B cell (primary cell): ENCODE measurements around the gene CDK2. TPM values are rescaled to one million over a fixed set of nuclear protein-coding genes. Genes with fewer than 3 reads are reported as not detected.
A peak's percentile ranks its signal among the peaks of the same experiment; 100 is the strongest.

ENCODE experiments used
- ATAC-seq: fragments of 200-7000 bp; cut with Tn5 transposase; one replicate; pipeline ENCODE4 v1.10.0; 2021; ENCODE audit warnings: low read depth, mild to moderate bottlenecking, moderate number of reproducible peaks, moderate library complexity
- CTCF ChIA-PET: fragments of 350-600 bp; sonication (Branson Sonifier 250); formaldehyde crosslinking; loops from one replicate; lab custom pipeline; 2021; ENCODE audit warnings: antibody characterized with exemption, inconsistent platforms; lab: Charles Lee
- POLR2A ChIA-PET: fragments of 350-600 bp; sonication (Branson Sonifier 250); formaldehyde crosslinking; loops from one replicate; lab custom pipeline; 2021; ENCODE audit warnings: antibody characterized with exemption; lab: Charles Lee
- DNase-seq: peaks from one replicate; pipeline ENCODE4 v3.0.0; 2013
- H2AFZ ChIP-seq: 2 replicates; pipeline ENCODE4 v1.6.1; 2012; ENCODE audit warnings: mild to moderate bottlenecking, low read depth, low read length; ENCODE audit not compliant: insufficient read depth, poor library complexity, severe bottlenecking
- H3K27ac ChIP-seq, 2 donors: 1 replicate in 1 of 2; 2 replicates in 1 of 2; pipeline ENCODE4 v1.5.1; 2012 to 2013; ENCODE audit warnings: low read length in 2 of 2, mild to moderate bottlenecking in 2 of 2, moderate library complexity in 1 of 2
- H3K27me3 ChIP-seq, 4 experiments: fragments of 200-600 bp in 1 of 4; sonication (generic) in 1 of 4; replicated peaks in 1 of 4; 1 replicate in 2 of 4; 2 replicates in 2 of 4; pipeline versions ENCODE4 v1.6.1 to v1.7.0; 2013 to 2016; ENCODE audit warnings: low read length in 3 of 4, mild to moderate bottlenecking in 2 of 4, mixed read lengths in 1 of 4, moderate library complexity in 1 of 4; ENCODE audit not compliant: insufficient read depth in 4 of 4, control insufficient read depth in 3 of 4; ENCODE audit errors: control extremely low read depth in 1 of 4
- H3K36me3 ChIP-seq, 2 experiments: replicated peaks in 1 of 2; 1 replicate in 1 of 2; 2 replicates in 1 of 2; pipeline versions ENCODE4 v1.6.1 to v1.7.1; 2013; ENCODE audit warnings: low read length in 1 of 2; ENCODE audit not compliant: insufficient read depth in 2 of 2, control insufficient read depth in 1 of 2; ENCODE audit errors: control extremely low read depth in 1 of 2, extremely low read depth in 1 of 2
- H3K4me1 ChIP-seq, 2 donors: fragments of 200-600 bp in 1 of 2; sonication (generic) in 1 of 2; 1 replicate in 1 of 2; 2 replicates in 1 of 2; pipeline versions ENCODE4 v1.5.1 to v1.6.1; 2013 to 2017; ENCODE audit warnings: low read length in 2 of 2; ENCODE audit not compliant: control insufficient read depth in 2 of 2, insufficient read depth in 2 of 2
- H3K4me2 ChIP-seq: replicated peaks from 2 replicates; pipeline ENCODE3; 2012; ENCODE audit warnings: mild to moderate bottlenecking, low read depth, low read length; ENCODE audit not compliant: poor library complexity, severe bottlenecking
- H3K4me3 ChIP-seq, 5 experiments: fragments of 200-600 bp in 1 of 5; sonication (generic) in 1 of 5; 1 replicate in 3 of 5; 2 replicates in 2 of 5; pipeline versions ENCODE4 v1.5.1 to v1.7.0; 2011 to 2016; ENCODE audit warnings: low read length in 4 of 5, mild to moderate bottlenecking in 4 of 5, low read depth in 2 of 5, control low read depth in 1 of 5, moderate library complexity in 1 of 5; ENCODE audit not compliant: insufficient read depth in 1 of 5; ENCODE audit errors: control extremely low read depth in 1 of 5, extremely low read depth in 1 of 5
- H3K79me2 ChIP-seq: fragments of 200-600 bp; sonication (generic); one replicate; pipeline ENCODE4 v1.6.0; 2016; ENCODE audit warnings: low read length; ENCODE audit not compliant: control insufficient read depth, insufficient read depth
- H3K9ac ChIP-seq: fragments of 200-600 bp; sonication (generic); 2 replicates; pipeline ENCODE4 v1.6.1; 2017; ENCODE audit warnings: mild to moderate bottlenecking, low read length, moderate library complexity
- H3K9me3 ChIP-seq, 3 donors: one replicate each; pipeline versions ENCODE4 v1.6.1 to v1.7.1; 2013; ENCODE audit warnings: low read length in 2 of 3; ENCODE audit not compliant: control insufficient read depth in 2 of 3, insufficient read depth in 1 of 3; ENCODE audit errors: control extremely low read depth in 1 of 3
- H4K20me1 ChIP-seq: 2 replicates; pipeline ENCODE4 v1.6.0; 2012; ENCODE audit warnings: mild to moderate bottlenecking, low read length; ENCODE audit not compliant: insufficient read depth, control insufficient read depth, poor library complexity, severe bottlenecking
- H3K27ac Mint-ChIP-seq: one replicate; pipeline ENCODE4 v1.8.0; 2021; ENCODE audit warnings: mixed read lengths
- H3K27me3 Mint-ChIP-seq: one replicate; pipeline ENCODE4 v1.8.0; 2021; ENCODE audit warnings: mixed read lengths
- H3K4me1 Mint-ChIP-seq: one replicate; pipeline ENCODE4 v1.8.0; 2021; ENCODE audit warnings: mixed read lengths
- H3K4me3 Mint-ChIP-seq: one replicate; pipeline ENCODE4 v1.8.0; 2021; ENCODE audit warnings: mixed read lengths
- H3K9me3 Mint-ChIP-seq: one replicate; pipeline ENCODE4 v1.8.0; 2022; ENCODE audit warnings: mixed read lengths; ENCODE audit not compliant: insufficient read depth
- CTCF ChIP-seq: fragments of 200-600 bp; IDR thresholded peaks from one replicate; pipeline ENCODE4 v1.8.0; 2022; ENCODE audit warnings: antibody characterized with exemption, mild to moderate bottlenecking
- EZH2 ChIP-seq: IDR thresholded peaks from 2 replicates; pipeline ENCODE4 v1.6.1; 2012; ENCODE audit warnings: borderline replicate concordance, low read depth, mild to moderate bottlenecking, moderate library complexity, low read length; ENCODE audit not compliant: insufficient read depth, poor library complexity, severe bottlenecking
- WGBS: methylation state at CpG from one replicate; pipeline ENCODE4 v1.1.5; 2013; ENCODE audit warnings: missing lambda C conversion rate; ENCODE audit not compliant: insufficient coverage; 5-methylcytosine and 5-hydroxymethylcytosine counted together
- intact Hi-C: fragments of 100-400 bp; cut with micrococcal nuclease; formaldehyde crosslinking; loops from one replicate; pipeline ENCODE4 v1.10.0; 2022
- polyA plus RNA-seq: library from polyadenylated mRNA; depleted of rRNA; stranded (reverse); fragments of >200 nt; gene quantifications from 2 replicates; pipeline ENCODE4 v1.2.3, GENCODE V29; 2012
- total RNA-seq, 2 donors: library from RNA; stranded (reverse); fragments of 120-200 nt in 1 of 2; gene quantifications; 1 replicate in 1 of 2; 2 replicates in 1 of 2; pipeline versions ENCODE4 v1.2.3 to v1.2.4, GENCODE V29; 2013 to 2022

Gene CDK2
- total and polyA plus RNA-seq, 2 donors (not counting 1 experiment from before 2014, with no cell fraction given) = 10.8 to 32.8 TPM

- peak overlapping the region in 4 of 5 experiments; percentile 32 to 48 (median 43) for H3K4me3 ChIP-seq
- peak overlapping the region; percentile 84 for H3K4me3 Mint-ChIP-seq
- no peak overlapping the region for H3K27ac ChIP-seq
- peaks cover under 1 to 30% of the 10 kb centered on the region in 2 experiments for H3K36me3 ChIP-seq
- H3K4me1 ChIP-seq = peaks cover 13 to 18% of the 10 kb centered on the region in 2 donors
- no peaks in the 10 kb centered on the region for H3K9me3 ChIP-seq
- peaks cover 0 to 4% (median 0%) of the 10 kb centered on the region in 4 experiments for H3K27me3 ChIP-seq
- no peaks in the 10 kb centered on the region for H3K79me2 ChIP-seq
- CTCF ChIA-PET = interaction anchor here (0.5 to 4.4 kb wide), 41 partner anchors 10 to 561 kb away, joined by 3 to 33 read pairs (median 4); partner anchors contain the start of genes ANKRD52, BLOC1S1, RAB5B and SARNP
- no peak overlapping the region for H3K9ac ChIP-seq
- H4K20me1 ChIP-seq = no peaks in the 10 kb centered on the region
- peak overlapping the region; percentile 59 for H2AFZ ChIP-seq
- H3K4me2 ChIP-seq = peak overlapping the region; percentile 78
- no peaks in the 10 kb centered on the region for H3K27me3 Mint-ChIP-seq
- intact Hi-C loops = loop anchor here (1.0 to 5.0 kb wide), 5 partner anchors 22 to 195 kb away; partner anchors contain the start of genes ESYT1, RAB5B and RPS26
- DNase-seq (peak; percentile 79), ATAC-seq (peak; percentile 50)
- no peaks in the 10 kb centered on the region for H3K9me3 Mint-ChIP-seq
- TF ChIP-seq EZH2 (no peak), CTCF (peak; percentile 87)
- 72% methylated on average over 5 of the region's 14 CpGs for WGBS
- no peak overlapping the region for H3K27ac Mint-ChIP-seq
- peaks cover 21% of the 10 kb centered on the region for H3K4me1 Mint-ChIP-seq
- POLR2A ChIA-PET = interaction anchor here (0.8 to 2.5 kb wide), 4 partner anchors 14 to 48 kb away, joined by 4 to 9 read pairs (median 6); partner anchors contain the start of gene RAB5B
These were observed 29.6 kb downstream of the CDK2 start for GRCh38 chr12:55996201-55996714.
